AG09319 (cell line): Measurements from ENCODE around the gene RPL5.

Experiments used
- DNase-seq: peaks from one replicate; pipeline ENCODE4 v3.0.0-alpha.2; 2010; ENCODE audit warnings: low read depth; ENCODE audit errors: extremely low read depth
- CTCF ChIP-seq: IDR thresholded peaks from 2 replicates; pipeline ENCODE4 v1.5.1; 2011; ENCODE audit warnings: low read depth, mild to moderate bottlenecking, inconsistent platforms, low read length, moderate library complexity

The RPL5 gene

DNA sequence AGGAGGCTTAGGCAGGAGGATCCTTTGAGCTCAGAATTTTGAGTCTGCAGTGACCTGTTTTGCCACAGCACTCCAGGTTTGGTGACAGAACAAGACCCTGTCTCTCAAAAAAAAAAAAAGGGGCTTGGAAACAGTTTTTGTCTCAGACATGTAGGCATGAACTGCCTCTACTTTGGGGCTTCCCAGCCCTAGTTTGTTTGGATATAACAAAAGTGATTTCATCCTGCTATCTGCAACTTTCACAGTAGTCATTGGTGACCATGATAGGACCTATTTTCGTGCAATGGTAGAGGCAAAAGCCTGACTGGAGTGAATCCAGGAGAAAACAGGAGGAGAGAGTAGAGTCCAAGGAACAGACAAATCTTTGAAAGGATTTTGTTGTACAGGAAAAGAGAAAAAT is 26.6 kb upstream of the RPL5 start:
- TF ChIP-seq CTCF: no peak
- DNase-seq: no peak

GRCh38 chr1:92808381-92808780 is 23.5 kb upstream of the RPL5 start:
- TF ChIP-seq CTCF: no peak
- DNase-seq: no peak

DNA sequence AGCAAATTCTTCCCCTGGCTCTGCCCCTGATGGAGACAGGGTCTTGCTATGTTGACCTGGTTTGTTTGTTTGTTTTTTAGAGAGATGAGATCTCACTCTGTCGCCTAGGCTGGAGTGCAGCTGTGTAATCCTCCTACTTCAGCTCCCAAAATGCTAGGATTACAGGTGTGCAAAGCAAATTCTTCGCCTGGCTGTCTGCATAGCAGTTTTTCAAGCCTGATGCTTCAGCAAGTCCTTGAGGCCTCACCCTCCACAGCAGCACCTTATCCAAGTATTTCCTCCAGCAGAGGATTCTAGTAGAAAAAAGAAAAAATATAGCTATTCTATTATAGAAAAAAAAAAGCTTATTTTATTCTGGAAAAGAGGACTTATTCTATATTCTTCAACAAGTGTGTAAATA is 15.1 kb upstream of the RPL5 start:
- no peak for DNase-seq
- no peak for TF ChIP-seq CTCF

DNA sequence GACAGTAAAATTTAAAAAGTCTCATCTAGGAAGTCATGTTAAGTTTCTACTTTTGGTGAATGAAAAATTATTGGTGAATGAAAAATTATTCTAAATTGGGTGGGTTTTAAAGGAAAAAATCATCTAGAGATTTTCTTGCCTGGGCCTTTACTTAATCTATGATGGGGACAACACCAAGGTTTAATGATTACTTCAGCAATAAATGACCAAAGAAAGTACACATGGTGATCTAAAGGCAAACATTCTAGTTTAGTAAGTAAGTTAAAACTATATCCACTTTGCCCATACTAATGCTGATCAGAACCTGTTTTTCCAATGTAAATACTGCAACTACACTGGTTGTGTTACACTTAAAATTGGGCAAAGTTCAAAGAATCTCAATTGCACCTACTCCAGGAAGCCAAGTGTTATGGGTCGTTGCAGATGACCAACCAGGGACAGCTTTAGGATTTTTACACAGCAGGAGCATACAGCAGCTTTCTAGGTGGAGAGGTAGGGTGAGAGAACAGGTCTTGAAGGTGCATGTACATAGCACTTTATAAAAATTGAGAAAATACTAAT is 14.6 kb upstream of the RPL5 start:
- no peak for DNase-seq
- no peak for TF ChIP-seq CTCF

- no peak for DNase-seq
- peak; percentile 79 for TF ChIP-seq CTCF
Observed at GRCh38 chr1:92817986-92818764, 13.7 kb upstream of the RPL5 start.

DNA sequence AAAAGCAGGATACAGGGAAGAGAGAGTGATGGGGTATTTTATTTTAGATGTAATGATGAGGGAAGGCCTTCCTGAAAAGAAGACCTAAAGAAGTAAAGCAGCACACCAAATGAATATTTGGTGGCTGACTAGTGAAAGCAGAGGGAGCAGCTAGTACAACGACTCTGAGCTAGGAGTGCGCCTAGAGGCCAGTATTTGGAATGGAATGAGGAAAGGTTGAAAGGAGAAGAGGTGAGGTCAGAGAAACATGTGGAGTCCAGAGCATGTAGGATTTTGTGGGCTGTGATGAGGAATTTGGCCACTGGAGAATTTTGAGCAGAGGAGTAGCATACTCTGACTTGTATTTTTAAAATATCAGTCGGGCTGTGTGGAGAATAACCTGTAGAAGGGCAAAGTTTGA is 11.8 kb upstream of the RPL5 start:
- no peak for TF ChIP-seq CTCF
- DNase-seq: no peak

GRCh38 chr1:92820551-92820950 is 11.3 kb upstream of the RPL5 start:
- DNase-seq: no peak
- TF ChIP-seq CTCF: no peak
